Measurements from ENCODE around the gene SLC7A9.

GRCh38 chr19:32908641-32909190 is 39.1 kb upstream of the SLC7A9 start:
- TF ChIP-seq CTCF (IDR thresholded peaks at IDR 0.05) (no peak), POLR2AphosphoS5 (IDR thresholded peaks at IDR 0.05) (no peak)

Measured in gastroesophageal sphincter (tissue), 3 donors.